OCI-LY7 (cell line): Measurements from ENCODE around the gene PHKB.

Source experiments
- CTCF ChIP-seq: fragments of 200-600 bp; sonication (generic); conservative IDR thresholded peaks from 2 replicates; pipeline ENCODE4 v1.5.1; 2014; ENCODE audit warnings: mild to moderate bottlenecking, antibody characterized with exemption, low read length, moderate library complexity, mixed read lengths
- EZH2phosphoT487 ChIP-seq: fragments of 200-600 bp; sonication (generic); IDR thresholded peaks from 2 replicates; pipeline ENCODE4 v1.6.1; 2018; ENCODE audit warnings: low read depth, borderline replicate concordance, mild to moderate bottlenecking, mixed run types, antibody characterized with exemption, low read length, moderate library complexity, mixed read lengths

- TF ChIP-seq CTCF (no peak), EZH2phosphoT487 (no peak)
These were observed 116.9 kb downstream of the PHKB start for GRCh38 chr16:47578033-47578432.
